ENCODE results near the gene DTX3. TPM values are rescaled to one million over a fixed set of nuclear protein-coding genes. Genes with fewer than 3 reads are reported as not detected.
"Not testable (repeated sequence)": the region's sequence is repeated elsewhere in the genome, so short reads cannot be mapped to it uniquely, and the experiment has no call there.

DTX3 gene
- polyA plus RNA-seq, 4 donors: 5.4 to 12.5 (median 9.9) TPM; not detected in 1

DNA sequence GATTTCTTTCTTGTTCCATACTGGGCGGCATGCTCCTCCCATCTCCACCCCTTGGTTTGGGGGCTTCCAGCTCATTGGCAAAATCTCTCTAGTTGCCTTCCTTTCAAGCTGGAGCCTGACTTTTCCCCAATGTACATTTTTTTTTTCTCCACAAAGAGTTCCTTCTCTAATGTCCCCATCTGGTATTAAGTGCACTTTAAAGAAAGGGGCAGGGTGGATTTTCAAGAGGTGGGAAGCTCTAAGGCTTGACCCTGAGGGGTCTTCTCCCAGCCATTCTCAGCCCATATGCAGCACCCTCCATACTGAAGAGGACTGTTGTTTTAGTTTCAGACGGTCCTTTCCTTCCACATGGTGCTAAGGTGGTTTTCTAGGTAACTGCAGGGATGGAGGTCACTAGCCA is 19.5 kb upstream of the DTX3 start:
- H3K27me3 ChIP-seq (ENCODE audit: control insufficient read depth in 3 of 3, insufficient read depth in 3 of 3, low read length in 3 of 3): peaks cover 0 to 42% (median 0%) of the 10 kb centered on the region in 3 donors
- no peaks in the 10 kb centered on the region for H3K9me3 ChIP-seq (ENCODE audit: control insufficient read depth in 2 of 2, insufficient read depth in 1 of 2, low read depth in 1 of 2, low read length in 1 of 2)
- H3K27ac ChIP-seq (ENCODE audit: low read depth in 1 of 3, low read length in 2 of 3): no peak overlapping the region
- WGBS, 3 donors: 73 to 79% (median 76%) methylated on average over 2 of the region's 2 CpGs
- H3K4me3 ChIP-seq (ENCODE audit: low read depth in 1 of 3, low read length in 3 of 3): no peak overlapping the region
- H3K4me1 ChIP-seq (ENCODE audit: control insufficient read depth in 3 of 3, insufficient read depth in 2 of 3, low read depth in 1 of 3, low read length in 2 of 3): peaks cover 0 to 4% (median 0%) of the 10 kb centered on the region in 3 donors
- H3K36me3 ChIP-seq (ENCODE audit: control insufficient read depth in 3 of 3, insufficient read depth in 2 of 3, low read depth in 1 of 3, low read length in 3 of 3): no peaks in the 10 kb centered on the region
- FAIRE-seq: no peak
- DNase-seq: no peak

GRCh38 chr12:57586128-57586527 is 18.5 kb upstream of the DTX3 start:
- 85 to 92% (median 85%) methylated on average over 3 of the region's 3 CpGs for WGBS, 3 donors
- Histone ChIP-seq H3K4me1 (ENCODE audit: control insufficient read depth in 3 of 3, insufficient read depth in 2 of 3, low read depth in 1 of 3, low read length in 2 of 3) (peaks cover 0 to 4% (median 0%) of the 10 kb centered on the region in 3 donors), H3K27me3 (ENCODE audit: control insufficient read depth in 3 of 3, insufficient read depth in 3 of 3, low read length in 3 of 3) (peaks cover 0 to 42% (median 0%) of the 10 kb centered on the region in 3 donors), H3K27ac (ENCODE audit: low read depth in 1 of 3, low read length in 2 of 3) (no peak overlapping the region), H3K36me3 (ENCODE audit: control insufficient read depth in 3 of 3, insufficient read depth in 2 of 3, low read depth in 1 of 3, low read length in 3 of 3) (no peaks in the 10 kb centered on the region), H3K4me3 (ENCODE audit: low read depth in 1 of 3, low read length in 3 of 3) (no peak overlapping the region), H3K9me3 (ENCODE audit: control insufficient read depth in 2 of 2, insufficient read depth in 1 of 2, low read depth in 1 of 2, low read length in 1 of 2) (no peaks in the 10 kb centered on the region)
- FAIRE-seq (no peak), DNase-seq (no peak)

GRCh38 chr12:57586832-57587429 is 17.7 kb upstream of the DTX3 start:
- DNase-seq: no peak
- Histone ChIP-seq H3K27me3 (ENCODE audit: control insufficient read depth in 3 of 3, insufficient read depth in 3 of 3, low read length in 3 of 3) (peaks cover 0 to 42% (median 0%) of the 10 kb centered on the region in 3 donors), H3K4me3 (ENCODE audit: low read depth in 1 of 3, low read length in 3 of 3) (no peak overlapping the region), H3K27ac (ENCODE audit: low read depth in 1 of 3, low read length in 2 of 3) (no peak overlapping the region), H3K4me1 (ENCODE audit: control insufficient read depth in 3 of 3, insufficient read depth in 2 of 3, low read depth in 1 of 3, low read length in 2 of 3) (peaks cover 1 to 4% (median 1%) of the 10 kb centered on the region in 3 donors), H3K36me3 (ENCODE audit: control insufficient read depth in 3 of 3, insufficient read depth in 2 of 3, low read depth in 1 of 3, low read length in 3 of 3) (no peaks in the 10 kb centered on the region), H3K9me3 (ENCODE audit: control insufficient read depth in 2 of 2, insufficient read depth in 1 of 2, low read depth in 1 of 2, low read length in 1 of 2) (no peaks in the 10 kb centered on the region)
- WGBS, 3 donors: 77 to 80% (median 77%) methylated on average over 3 of the region's 3 CpGs
- FAIRE-seq: no peak

- H3K36me3 ChIP-seq (ENCODE audit: control insufficient read depth in 3 of 3, insufficient read depth in 2 of 3, low read depth in 1 of 3, low read length in 3 of 3); H3K27ac ChIP-seq (ENCODE audit: low read depth in 1 of 3, low read length in 2 of 3); DNase-seq; H3K4me3 ChIP-seq (ENCODE audit: low read depth in 1 of 3, low read length in 3 of 3); FAIRE-seq; H3K4me1 ChIP-seq (ENCODE audit: control insufficient read depth in 3 of 3, insufficient read depth in 2 of 3, low read depth in 1 of 3, low read length in 2 of 3); H3K9me3 ChIP-seq (ENCODE audit: control insufficient read depth in 2 of 2, insufficient read depth in 1 of 2, low read depth in 1 of 2, low read length in 1 of 2): not testable (repeated sequence)
- WGBS, 3 donors: 88 to 92% (median 90%) methylated on average over 15 of the region's 15 CpGs
- peaks cover 0 to 30% (median 0%) of the 10 kb centered on the region in 3 donors for H3K27me3 ChIP-seq (ENCODE audit: control insufficient read depth in 3 of 3, insufficient read depth in 3 of 3, low read length in 3 of 3)
Measured at GRCh38 chr12:57588951-57589610, 15.5 kb upstream of the DTX3 start.

DNA sequence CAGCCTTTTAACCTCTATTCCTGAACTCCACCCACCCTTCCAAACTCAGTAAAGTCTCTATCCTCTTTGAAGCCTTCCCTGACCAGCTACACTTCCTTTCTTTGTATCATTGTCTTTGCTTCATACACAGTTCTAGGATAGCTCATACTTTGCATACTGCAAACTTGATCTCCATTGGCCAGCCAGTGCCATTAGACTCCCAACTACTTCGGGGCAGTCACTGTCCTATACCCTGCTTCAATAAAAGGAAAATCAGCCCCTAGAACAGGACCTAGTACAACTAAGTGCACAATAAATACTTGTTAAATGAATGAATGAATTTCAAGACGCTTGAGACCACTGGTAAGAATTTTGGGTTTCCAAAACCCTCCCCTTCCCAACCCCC is 14.2 kb upstream of the DTX3 start:
- DNase-seq (no peak), FAIRE-seq (no peak)
- Histone ChIP-seq H3K27me3 (ENCODE audit: control insufficient read depth in 3 of 3, insufficient read depth in 3 of 3, low read length in 3 of 3) (peaks cover 0 to 22% (median 0%) of the 10 kb centered on the region in 3 donors), H3K27ac (ENCODE audit: low read depth in 1 of 3, low read length in 2 of 3) (peak overlapping the region in 1 of 3 donors; percentile 59), H3K4me3 (ENCODE audit: low read depth in 1 of 3, low read length in 3 of 3) (peak overlapping the region in 2 of 3 donors; percentile 73 to 81), H3K9me3 (ENCODE audit: control insufficient read depth in 2 of 2, insufficient read depth in 1 of 2, low read depth in 1 of 2, low read length in 1 of 2) (no peaks in the 10 kb centered on the region), H3K36me3 (ENCODE audit: control insufficient read depth in 3 of 3, insufficient read depth in 2 of 3, low read depth in 1 of 3, low read length in 3 of 3) (peaks cover 0 to 3% (median 2%) of the 10 kb centered on the region in 3 donors), H3K4me1 (ENCODE audit: control insufficient read depth in 3 of 3, insufficient read depth in 2 of 3, low read depth in 1 of 3, low read length in 2 of 3) (peaks cover 3 to 9% (median 7%) of the 10 kb centered on the region in 3 donors)
- 11 to 18% (median 14%) methylated on average over 2 of the region's 2 CpGs for WGBS, 3 donors

DNA sequence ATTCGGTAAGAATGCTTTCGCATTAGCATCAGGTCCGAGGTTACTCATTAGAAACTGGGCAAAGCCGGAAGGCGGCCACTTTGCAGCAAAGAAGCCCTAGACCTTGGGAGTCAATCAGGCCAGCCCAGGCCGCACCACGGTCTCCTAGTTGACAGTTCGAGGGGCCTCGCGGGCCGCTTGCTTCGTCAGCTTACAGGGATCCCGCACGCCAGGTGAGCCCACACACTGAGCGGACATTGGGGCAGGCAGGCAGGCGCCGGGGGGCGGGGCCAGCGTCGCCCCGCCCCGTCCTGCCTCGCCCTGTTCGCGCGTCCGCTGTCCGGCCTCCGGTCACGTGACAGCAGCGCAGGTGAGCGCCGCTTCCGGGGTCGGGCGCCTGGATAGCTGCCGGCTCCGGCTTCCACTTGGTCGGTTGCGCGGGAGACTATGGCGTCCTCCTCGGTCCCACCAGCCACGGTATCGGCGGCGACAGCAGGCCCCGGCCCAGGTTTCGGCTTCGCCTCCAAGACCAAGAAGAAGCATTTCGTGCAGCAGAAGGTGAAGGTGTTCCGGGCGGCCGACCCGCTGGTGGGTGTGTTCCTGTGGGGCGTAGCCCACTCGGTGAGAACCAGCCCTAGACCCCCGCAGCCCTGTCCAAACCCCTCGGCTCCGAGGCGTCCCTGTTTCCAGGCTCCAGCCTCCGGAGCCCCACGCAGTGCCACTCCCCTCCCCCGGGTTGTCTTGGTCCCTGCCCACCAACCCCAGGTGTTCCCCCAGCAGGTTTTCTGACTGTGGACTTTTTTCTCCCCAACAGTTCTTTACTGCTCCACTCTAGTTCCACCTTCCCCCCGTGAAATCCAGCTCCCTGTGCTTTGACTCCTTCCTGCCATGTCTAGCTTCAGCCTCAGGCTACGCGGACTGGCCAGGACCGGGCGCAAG is 13.5 kb upstream of the DTX3 start, which contains the start of gene PIP4K2C:
Gene PIP4K2C (plus strand): TSS at position 329 of the 918 bp plus-strand sequence. CDS start 98 bp downstream, at position 427.
- H3K4me3 ChIP-seq (ENCODE audit: low read depth in 1 of 3, low read length in 3 of 3): peak within 1 kb of the TSS; percentile 73 to 86 (median 81)
- 1% methylated on average over 64 to 69 of the region's 69 CpGs for WGBS, 3 donors
- FAIRE-seq: no peak
- H3K9me3 ChIP-seq (ENCODE audit: control insufficient read depth in 2 of 2, insufficient read depth in 1 of 2, low read depth in 1 of 2, low read length in 1 of 2): no peaks in the 10 kb centered on the region
- DNase-seq: peak; percentile 90 to 93
- H3K4me1 ChIP-seq (ENCODE audit: control insufficient read depth in 3 of 3, insufficient read depth in 2 of 3, low read depth in 1 of 3, low read length in 2 of 3): peaks cover 3 to 9% (median 7%) of the 10 kb centered on the region in 3 donors
- H3K27me3 ChIP-seq (ENCODE audit: control insufficient read depth in 3 of 3, insufficient read depth in 3 of 3, low read length in 3 of 3): peaks cover 0 to 18% (median 0%) of the 10 kb centered on the region in 3 donors
- H3K36me3 ChIP-seq (ENCODE audit: control insufficient read depth in 3 of 3, insufficient read depth in 2 of 3, low read depth in 1 of 3, low read length in 3 of 3): peaks cover 0 to 9% (median 2%) of the 10 kb centered on the region in 3 donors
- peak within 1 kb of the TSS in 2 of 3 donors; percentile 59 to 87 for H3K27ac ChIP-seq (ENCODE audit: low read depth in 1 of 3, low read length in 2 of 3)

- Histone ChIP-seq H3K27me3 (ENCODE audit: control insufficient read depth in 3 of 3, insufficient read depth in 3 of 3, low read length in 3 of 3) (peaks cover 0 to 14% (median 0%) of the 10 kb centered on the region in 3 donors), H3K4me3 (ENCODE audit: low read depth in 1 of 3, low read length in 3 of 3) (peak overlapping the region; percentile 73 to 86 (median 81)), H3K4me1 (ENCODE audit: control insufficient read depth in 3 of 3, insufficient read depth in 2 of 3, low read depth in 1 of 3, low read length in 2 of 3) (peaks cover 3 to 9% (median 7%) of the 10 kb centered on the region in 3 donors), H3K27ac (ENCODE audit: low read depth in 1 of 3, low read length in 2 of 3) (peak overlapping the region in 1 of 3 donors; percentile 29), H3K9me3 (ENCODE audit: control insufficient read depth in 2 of 2, insufficient read depth in 1 of 2, low read depth in 1 of 2, low read length in 1 of 2) (no peaks in the 10 kb centered on the region), H3K36me3 (ENCODE audit: control insufficient read depth in 3 of 3, insufficient read depth in 2 of 3, low read depth in 1 of 3, low read length in 3 of 3) (peaks cover 2 to 11% (median 4%) of the 10 kb centered on the region in 3 donors)
- 20 to 35% (median 33%) methylated on average over 10 of the region's 10 CpGs for WGBS, 3 donors
- no peak for DNase-seq
- no peak for FAIRE-seq
Measured at GRCh38 chr12:57591782-57592325, 12.8 kb upstream of the DTX3 start.
